Stimulated activated CD4-positive, alpha-beta T cell treated with anti-CD3 and anti-CD28 coated beads, TNF-alpha, amount 100 ng/mL, for 24 hours (primary cell): Measurements from ENCODE around the gene HS6ST1.

ENCODE experiments used
- DNase-seq, 3 experiments: peaks; one replicate each; pipeline ENCODE4 v3.0.0-alpha.2; 2020; ENCODE audit warnings: low read depth in 3 of 3

Gene HS6ST1

GRCh38 chr2:128237911-128238697 is 80.6 kb downstream of the HS6ST1 start:
- DNase-seq = no peak

GRCh38 chr2:128237081-128237534 is 81.6 kb downstream of the HS6ST1 start:
- DNase-seq = no peak

- DNase-seq = no peak
Measured at GRCh38 chr2:128236491-128237035, 82.1 kb downstream of the HS6ST1 start.

GRCh38 chr2:128235581-128235980 is 83.1 kb downstream of the HS6ST1 start:
- no peak for DNase-seq

- no peak for DNase-seq
Measured at GRCh38 chr2:128234613-128235012, 84.1 kb downstream of the HS6ST1 start.

- DNase-seq = no peak
Measured at GRCh38 chr2:128233790-128234395, 84.8 kb downstream of the HS6ST1 start.

GRCh38 chr2:128232965-128233789 is 85.5 kb downstream of the HS6ST1 start:
- peak; percentile 65 to 86 (median 74) for DNase-seq

- DNase-seq = no peak
Measured at GRCh38 chr2:128228894-128229293, 89.8 kb downstream of the HS6ST1 start.

- DNase-seq = no peak
Measured at GRCh38 chr2:128227862-128228261, 90.8 kb downstream of the HS6ST1 start.

- no peak for DNase-seq
Measured at GRCh38 chr2:128219891-128220290, 98.8 kb downstream of the HS6ST1 start.

GRCh38 chr2:128217671-128218070 is 101.0 kb downstream of the HS6ST1 start:
- DNase-seq = no peak

GRCh38 chr2:128215897-128216642 is 102.6 kb downstream of the HS6ST1 start:
- DNase-seq = no peak
